Right ventricle myocardium inferior (tissue), 1 donor: Measurements from ENCODE around the gene FAM124B. TPM values are rescaled to one million over a fixed set of nuclear protein-coding genes. Genes with fewer than 3 reads are reported as not detected.
"Not testable (repeated sequence)": the region's sequence is repeated elsewhere in the genome, so short reads cannot be mapped to it uniquely, and the experiment has no call there.

ENCODE experiments used
- ATAC-seq: fragments of 200-7000 bp; cut with Tn5 transposase; one replicate; pipeline ENCODE4 v1.9.1; 2020; ENCODE audit warnings: mild to moderate bottlenecking, moderate library complexity
- DNase-seq: peaks from one replicate; pipeline ENCODE4 v3.0.0; 2021; ENCODE audit errors: missing footprints
- intact Hi-C: fragments of 100-400 bp; cut with DNase I; formaldehyde crosslinking; loops from one replicate; pipeline ENCODE4 v1.11.0; 2022
- total RNA-seq: library from RNA; stranded (reverse); fragmentation: NEBNext Ultra II Directional; extraction: Animal tissue kit (Norgen Biotek cat#: 25700); gene quantifications from one replicate; pipeline ENCODE4 v1.2.1, GENCODE V29; 2021
- donor health status: DM: no; HTN: yes; CAD: no; lungs with severe emphysema.

Gene FAM124B
- total RNA-seq, 1 donor from 2014 or later, result 1.9 TPM

- ATAC-seq (no peak), DNase-seq (no peak)
- intact Hi-C loops, result no loop called here
Measured at GRCh38 chr2:224417361-224417729, 15.4 kb upstream of the FAM124B start.

GRCh38 chr2:224416656-224417360 lies 14.9 kb upstream of the FAM124B start:
- ATAC-seq (no peak), DNase-seq (no peak)
- intact Hi-C loops, result no loop called here

- DNase-seq (no peak), ATAC-seq (no peak)
- intact Hi-C loops, result no loop called here
Measured at GRCh38 chr2:224413381-224413780, 11.5 kb upstream of the FAM124B start.

GRCh38 chr2:224412141-224413015 lies 10.5 kb upstream of the FAM124B start:
- ATAC-seq (no peak), DNase-seq (no peak)
- intact Hi-C loops, result no loop called here

GRCh38 chr2:224410946-224411561 lies 9.1 kb upstream of the FAM124B start:
- DNase-seq (no peak), ATAC-seq (no peak)
- intact Hi-C loops, result no loop called here

GRCh38 chr2:224408676-224409075 lies 6.8 kb upstream of the FAM124B start:
- ATAC-seq, result no peak
- intact Hi-C loops, result no loop called here
- DNase-seq, result no peak

GRCh38 chr2:224407241-224407701 lies 5.4 kb upstream of the FAM124B start:
- ATAC-seq, result peak; percentile 46
- DNase-seq, result no peak
- intact Hi-C loops, result no loop called here

GRCh38 chr2:224405841-224406370 lies 4.0 kb upstream of the FAM124B start:
- ATAC-seq, result no peak
- intact Hi-C loops, result no loop called here
- DNase-seq, result no peak

GRCh38 chr2:224405412-224405811 lies 3.5 kb upstream of the FAM124B start:
- intact Hi-C loops, result no loop called here
- no peak for ATAC-seq
- DNase-seq, result no peak

- no peak for ATAC-seq
- intact Hi-C loops, result no loop called here
- no peak for DNase-seq
Measured at GRCh38 chr2:224404796-224405195, 2.9 kb upstream of the FAM124B start.

GRCh38 chr2:224403657-224404056 lies 1.8 kb upstream of the FAM124B start:
- intact Hi-C loops, result no loop called here
- no peak for DNase-seq
- ATAC-seq, result no peak

- ATAC-seq (peak; percentile 2), DNase-seq (no peak)
- intact Hi-C loops, result no loop called here
Measured at GRCh38 chr2:224400886-224401632, 848 bp downstream of the FAM124B start.

- no peak for DNase-seq
- no peak for ATAC-seq
- intact Hi-C loops, result no loop called here
Measured at GRCh38 chr2:224400174-224400810, 1.6 kb downstream of the FAM124B start.

- DNase-seq (no peak), ATAC-seq (no peak)
- intact Hi-C loops, result no loop called here
Measured at GRCh38 chr2:224398289-224398688, 3.6 kb downstream of the FAM124B start.

- DNase-seq, ATAC-seq, intact Hi-C loops: not testable (repeated sequence)
Measured at GRCh38 chr2:224397100-224397499, 4.8 kb downstream of the FAM124B start.

- no peak for DNase-seq
- no peak for ATAC-seq
- intact Hi-C loops, result no loop called here
Measured at GRCh38 chr2:224395620-224396390, 6.1 kb downstream of the FAM124B start.

- intact Hi-C loops, result no loop called here
- ATAC-seq (no peak), DNase-seq (no peak)
Measured at GRCh38 chr2:224393157-224393872, 8.6 kb downstream of the FAM124B start.
